SJCRH30 (cell line): ENCODE measurements around the gene TAX1BP3. TPM values are rescaled to one million over a fixed set of nuclear protein-coding genes. Genes with fewer than 3 reads are reported as not detected.

ENCODE experiments used
- DNase-seq, 2 experiments: peaks; one replicate each; pipeline ENCODE4 v3.0.0-alpha.2; 2015 to 2020
- H3K27ac ChIP-seq: fragments of 250-450 bp; sonication (Bioruptor Pico); 2 replicates; pipeline ENCODE4 v1.5.1; 2020; ENCODE audit warnings: mild to moderate bottlenecking, moderate library complexity
- H3K27me3 ChIP-seq: fragments of 250-450 bp; sonication (Bioruptor Pico); 2 replicates; pipeline ENCODE4 v1.5.1; 2020; ENCODE audit warnings: mild to moderate bottlenecking, moderate library complexity
- H3K36me3 ChIP-seq: fragments of 250-450 bp; sonication (Bioruptor Pico); 2 replicates; pipeline ENCODE4 v1.5.1; 2020; ENCODE audit warnings: mild to moderate bottlenecking, moderate library complexity
- H3K4me1 ChIP-seq: fragments of 250-450 bp; sonication (Bioruptor Pico); 2 replicates; pipeline ENCODE4 v1.5.1; 2020; ENCODE audit warnings: mild to moderate bottlenecking, moderate library complexity
- H3K4me3 ChIP-seq: fragments of 250-450 bp; sonication (Bioruptor Pico); 2 replicates; pipeline ENCODE4 v1.5.1; 2020; ENCODE audit warnings: mild to moderate bottlenecking, moderate library complexity
- H3K9me3 ChIP-seq: fragments of 250-450 bp; sonication (Bioruptor Pico); replicated peaks from 2 replicates; pipeline ENCODE4 v1.5.1; 2020; ENCODE audit warnings: mild to moderate bottlenecking, moderate library complexity
- total RNA-seq: library from RNA; depleted of rRNA; stranded (reverse); fragments of >200 nt; shearing (Covaris generic); gene quantifications from 2 replicates; pipeline ENCODE4 v1.2.3, GENCODE V29; 2014

Gene TAX1BP3
- total RNA-seq, 1 experiment from 2014 or later, result 27.6 TPM

DNA sequence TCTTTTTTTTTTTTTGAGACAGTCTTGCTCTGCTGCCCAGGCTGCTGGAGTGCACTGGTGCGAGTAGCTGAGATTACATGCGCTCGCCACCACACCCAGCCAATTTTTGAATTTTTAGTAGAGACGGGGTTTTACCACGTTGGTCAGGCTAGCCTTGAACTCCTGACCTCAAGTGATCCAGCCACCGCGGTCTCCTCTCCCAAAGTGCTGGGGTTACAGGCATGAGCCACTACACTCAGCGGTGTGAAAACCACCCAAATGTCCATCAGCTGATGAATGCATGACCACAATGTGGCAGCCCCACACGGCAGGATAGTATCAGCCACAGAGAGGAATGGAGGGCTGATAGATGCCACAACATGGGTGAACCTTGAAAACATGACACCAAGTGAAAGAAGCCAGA is 25.5 kb upstream of the TAX1BP3 start:
- no peak for DNase-seq
- Histone ChIP-seq H3K4me1 (peaks cover 7% of the 10 kb centered on the region; the same call in 1 of the 2 replicates), H3K27me3 (no peaks in the 10 kb centered on the region), H3K27ac (no peak overlapping the region), H3K9me3 (no peaks in the 10 kb centered on the region), H3K4me3 (no peak overlapping the region), H3K36me3 (no peaks in the 10 kb centered on the region)

DNA sequence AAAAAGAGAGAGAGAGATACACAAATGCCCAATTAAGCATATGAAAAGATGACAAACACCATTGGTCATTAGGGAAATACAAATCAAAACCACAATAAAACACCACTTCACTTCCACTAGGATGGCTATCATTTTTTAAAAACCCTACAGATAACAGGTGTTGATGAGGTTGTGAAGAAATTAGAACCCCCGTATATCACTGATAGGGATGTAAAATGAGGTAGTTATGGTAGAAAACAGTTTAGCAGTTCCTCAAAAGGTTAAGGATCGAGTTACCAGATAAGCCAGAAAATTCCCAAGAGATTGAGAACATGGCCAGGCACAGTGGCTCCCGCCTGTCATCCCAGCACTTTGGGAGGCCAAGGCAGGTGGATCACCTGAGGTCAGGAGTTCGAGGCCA is 24.8 kb upstream of the TAX1BP3 start:
- H3K4me1 ChIP-seq, result peaks cover 7% of the 10 kb centered on the region; the same call in 1 of the 2 replicates
- no peak for DNase-seq
- no peaks in the 10 kb centered on the region for H3K27me3 ChIP-seq
- no peak overlapping the region for H3K27ac ChIP-seq
- H3K36me3 ChIP-seq, result no peaks in the 10 kb centered on the region
- no peak overlapping the region for H3K4me3 ChIP-seq
- no peaks in the 10 kb centered on the region for H3K9me3 ChIP-seq

DNA sequence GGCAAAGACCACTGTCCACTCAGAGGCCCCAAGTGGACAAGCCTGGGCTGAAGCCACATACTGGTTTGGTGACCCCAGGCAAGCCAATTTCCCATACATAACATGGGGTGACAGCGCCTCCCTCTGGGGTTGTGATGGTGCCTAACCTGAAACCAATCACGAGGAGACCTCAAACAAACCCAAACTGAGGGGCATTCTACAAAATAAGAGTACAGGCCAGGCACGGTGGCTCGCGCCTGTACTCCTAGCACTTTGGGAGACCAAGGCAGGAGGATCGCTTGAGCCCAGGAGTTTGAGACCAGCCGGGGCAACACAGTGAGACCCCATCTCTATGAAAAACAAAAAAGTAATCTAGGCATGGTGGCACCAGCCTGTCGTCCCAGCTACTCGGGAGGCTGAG is 24.0 kb upstream of the TAX1BP3 start:
- DNase-seq, result no peak
- H3K9me3 ChIP-seq, result no peaks in the 10 kb centered on the region
- H3K36me3 ChIP-seq, result no peaks in the 10 kb centered on the region
- H3K27ac ChIP-seq, result no peak overlapping the region
- peaks cover 7% of the 10 kb centered on the region; the same call in 1 of the 2 replicates for H3K4me1 ChIP-seq
- H3K4me3 ChIP-seq, result no peak overlapping the region
- H3K27me3 ChIP-seq, result no peaks in the 10 kb centered on the region

DNA sequence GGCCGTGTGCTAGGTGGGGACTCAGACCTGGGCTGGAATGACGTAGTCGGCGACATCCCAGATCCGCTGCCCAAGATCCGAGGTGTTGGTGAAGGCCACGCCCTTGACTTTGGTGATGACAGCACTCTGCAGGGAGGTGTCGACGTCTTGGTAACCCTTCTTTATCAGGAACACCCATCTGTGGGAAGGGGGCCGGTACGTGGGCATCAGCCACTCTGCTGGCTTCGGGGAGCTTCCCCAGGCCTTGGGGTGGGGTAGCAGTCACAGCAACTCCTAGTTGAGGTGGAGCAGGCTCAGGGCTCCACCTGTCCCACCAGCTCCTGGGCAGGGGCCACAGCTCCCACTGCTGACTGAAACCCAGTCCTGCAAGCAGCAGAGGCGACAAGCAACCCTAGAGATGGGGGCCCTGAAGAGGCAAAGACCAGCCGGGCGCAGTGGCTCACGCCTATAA is 23.3 kb upstream of the TAX1BP3 start:
- Histone ChIP-seq H3K27me3 (no peaks in the 10 kb centered on the region), H3K27ac (no peak overlapping the region), H3K4me3 (no peak overlapping the region), H3K9me3 (no peaks in the 10 kb centered on the region), H3K36me3 (no peaks in the 10 kb centered on the region), H3K4me1 (peaks cover 7% of the 10 kb centered on the region; the same call in 1 of the 2 replicates)
- no peak for DNase-seq

DNA sequence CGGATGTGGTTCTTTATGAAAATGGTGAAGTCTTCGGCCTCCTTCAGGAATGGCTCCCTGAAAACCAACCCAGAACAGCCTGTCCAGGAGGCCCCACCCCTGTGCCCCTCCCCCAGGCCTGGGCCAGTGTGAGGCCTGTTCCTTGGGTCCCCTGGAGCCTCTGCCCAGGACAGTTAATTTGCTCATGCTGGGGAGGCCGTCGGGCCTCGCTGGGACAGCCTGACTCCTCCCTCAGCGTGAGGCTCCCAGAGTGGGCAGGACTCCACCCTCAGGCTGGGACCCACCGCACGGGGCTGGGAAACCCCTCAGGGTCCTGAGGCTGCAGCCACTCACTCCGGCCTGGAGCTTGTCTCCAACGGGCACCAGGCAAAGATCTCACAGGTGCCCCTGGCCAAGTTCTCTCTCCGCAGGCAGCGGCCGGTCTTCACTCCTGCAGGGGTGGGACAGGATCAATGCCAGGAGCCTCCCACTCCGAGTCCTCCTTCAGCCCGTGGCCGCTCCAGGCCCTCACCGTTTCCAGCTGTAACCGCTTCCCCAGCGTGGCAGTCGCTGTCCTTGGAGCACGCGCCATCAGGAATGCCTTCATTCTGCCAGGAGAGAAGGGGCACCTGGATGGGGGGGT is 21.8 kb upstream of the TAX1BP3 start:
- H3K27me3 ChIP-seq, result no peaks in the 10 kb centered on the region
- peaks cover 3% of the 10 kb centered on the region; the same call in 1 of the 2 replicates for H3K4me1 ChIP-seq
- H3K36me3 ChIP-seq, result no peaks in the 10 kb centered on the region
- H3K27ac ChIP-seq, result no peak overlapping the region
- no peak for DNase-seq
- H3K4me3 ChIP-seq, result no peak overlapping the region
- no peaks in the 10 kb centered on the region for H3K9me3 ChIP-seq

DNA sequence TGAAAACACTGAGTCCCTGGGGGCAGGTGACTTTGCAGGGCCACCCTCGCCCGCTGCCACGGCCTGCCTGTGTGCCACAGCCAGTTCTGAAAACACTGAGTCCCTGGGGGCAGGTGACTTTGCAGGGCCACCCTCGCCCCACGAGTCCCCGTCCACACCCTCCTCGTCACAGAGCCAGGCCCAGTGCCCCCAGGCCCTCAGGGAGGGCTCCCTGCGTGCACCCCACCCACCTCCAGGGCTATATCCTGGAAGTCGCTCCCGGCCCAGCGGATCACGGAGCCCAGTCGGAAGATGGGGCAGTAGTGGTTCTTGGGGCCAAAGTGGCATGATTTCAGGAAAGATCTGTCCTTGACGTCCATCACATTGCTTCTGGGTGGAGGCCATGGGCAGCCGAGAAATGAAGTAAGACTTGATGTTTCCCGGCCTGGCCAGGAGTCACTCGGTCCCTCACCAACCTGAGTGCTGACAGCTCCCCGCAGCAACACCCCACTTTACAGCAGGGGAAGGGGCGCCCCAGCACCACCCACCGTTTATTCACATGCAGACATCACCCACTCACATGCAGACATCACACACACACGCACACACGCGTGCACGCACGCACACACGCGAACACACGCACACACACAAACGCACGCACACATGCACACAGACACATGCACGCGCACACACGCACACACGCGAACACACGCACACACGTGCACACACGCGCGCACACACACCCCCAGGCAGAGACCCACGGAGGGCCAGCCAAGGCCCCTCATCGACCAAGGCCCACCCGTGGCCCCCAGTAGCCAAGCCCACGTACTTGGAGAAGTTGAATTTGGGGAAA is 21.1 kb upstream of the TAX1BP3 start:
- Histone ChIP-seq H3K4me3 (no peak overlapping the region), H3K27ac (no peak overlapping the region), H3K36me3 (no peaks in the 10 kb centered on the region), H3K4me1 (no peaks in the 10 kb centered on the region; the same call in 1 of the 2 replicates), H3K27me3 (no peaks in the 10 kb centered on the region), H3K9me3 (no peaks in the 10 kb centered on the region)
- DNase-seq, result no peak

DNA sequence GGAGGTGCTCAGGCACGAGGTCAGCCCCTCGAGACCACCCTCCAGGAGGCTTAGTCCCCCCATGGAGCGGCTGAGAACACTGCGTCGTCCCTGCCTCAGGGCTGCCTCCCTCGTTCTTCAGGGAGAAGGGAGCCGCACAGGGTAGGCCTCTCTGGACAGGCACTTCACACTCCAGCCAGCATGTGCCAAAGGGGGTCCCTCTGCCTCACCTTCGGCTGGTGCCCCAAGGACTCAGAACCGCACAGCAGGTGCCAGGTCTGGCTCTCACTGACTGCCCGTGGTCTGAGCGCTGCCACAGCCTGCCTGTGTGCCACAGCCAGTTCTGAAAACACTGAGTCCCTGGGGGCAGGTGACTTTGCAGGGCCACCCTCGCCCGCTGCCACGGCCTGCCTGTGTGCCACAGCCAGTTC is 20.5 kb upstream of the TAX1BP3 start:
- no peaks in the 10 kb centered on the region for H3K27me3 ChIP-seq
- no peaks in the 10 kb centered on the region for H3K4me1 ChIP-seq
- no peak for DNase-seq
- no peaks in the 10 kb centered on the region for H3K36me3 ChIP-seq
- no peak overlapping the region for H3K27ac ChIP-seq
- no peak overlapping the region for H3K4me3 ChIP-seq
- H3K9me3 ChIP-seq, result no peaks in the 10 kb centered on the region

DNA sequence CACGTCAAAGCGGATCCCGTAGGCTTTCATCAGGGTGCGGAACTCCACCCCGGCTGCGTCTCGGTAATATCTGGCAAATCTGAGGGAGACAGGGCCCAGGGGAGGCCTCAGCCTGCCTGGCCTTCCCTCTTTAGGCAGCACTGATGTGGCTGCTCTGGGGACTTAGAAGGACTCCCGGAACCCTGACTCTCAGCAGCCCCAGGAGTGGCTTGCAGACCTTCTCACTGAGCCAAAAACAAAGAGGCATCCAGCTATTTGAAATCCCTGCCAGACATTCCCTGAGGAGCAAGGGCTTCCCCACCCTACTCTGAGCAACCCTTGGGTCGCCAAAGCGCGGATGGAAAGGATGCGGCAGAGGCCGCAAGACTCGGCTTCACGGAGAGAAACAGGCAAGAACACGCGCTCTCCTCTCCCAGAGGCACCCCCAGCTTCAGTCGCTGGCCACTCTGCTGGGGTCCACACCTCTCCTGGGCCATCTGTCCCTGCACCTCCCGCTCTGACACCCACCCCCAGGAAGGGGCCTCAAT is 19.7 kb upstream of the TAX1BP3 start:
- H3K27ac ChIP-seq, result no peak overlapping the region
- H3K4me3 ChIP-seq, result no peak overlapping the region
- peak in 1 of 2 experiments; percentile 43 for DNase-seq
- H3K4me1 ChIP-seq, result no peaks in the 10 kb centered on the region
- H3K9me3 ChIP-seq, result no peaks in the 10 kb centered on the region
- H3K36me3 ChIP-seq, result no peaks in the 10 kb centered on the region
- no peaks in the 10 kb centered on the region for H3K27me3 ChIP-seq

DNA sequence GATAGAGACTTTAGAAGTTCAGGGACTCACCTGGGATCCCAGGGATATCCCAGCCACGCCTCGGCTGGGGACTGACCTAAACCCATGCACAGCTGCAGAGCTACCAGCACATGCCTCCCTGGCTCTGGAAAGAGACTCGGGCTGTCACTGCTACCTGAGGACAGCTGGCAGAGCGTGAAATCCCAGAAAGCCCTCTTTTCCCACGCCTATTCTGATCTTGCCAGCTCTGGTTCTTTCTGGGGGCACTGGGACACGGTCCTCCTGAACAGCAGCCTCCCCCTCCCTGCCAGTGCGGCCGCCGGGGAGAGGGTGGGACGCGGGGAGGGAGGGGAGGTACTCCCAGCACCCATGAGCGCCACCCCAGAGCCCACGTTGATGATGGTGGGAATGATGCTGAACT is 16.8 kb upstream of the TAX1BP3 start:
- H3K4me1 ChIP-seq, result no peaks in the 10 kb centered on the region
- H3K4me3 ChIP-seq, result no peak overlapping the region
- H3K27ac ChIP-seq, result no peak overlapping the region
- DNase-seq, result peak; percentile 42 to 69
- no peaks in the 10 kb centered on the region for H3K9me3 ChIP-seq
- H3K36me3 ChIP-seq, result no peaks in the 10 kb centered on the region
- no peaks in the 10 kb centered on the region for H3K27me3 ChIP-seq

DNA sequence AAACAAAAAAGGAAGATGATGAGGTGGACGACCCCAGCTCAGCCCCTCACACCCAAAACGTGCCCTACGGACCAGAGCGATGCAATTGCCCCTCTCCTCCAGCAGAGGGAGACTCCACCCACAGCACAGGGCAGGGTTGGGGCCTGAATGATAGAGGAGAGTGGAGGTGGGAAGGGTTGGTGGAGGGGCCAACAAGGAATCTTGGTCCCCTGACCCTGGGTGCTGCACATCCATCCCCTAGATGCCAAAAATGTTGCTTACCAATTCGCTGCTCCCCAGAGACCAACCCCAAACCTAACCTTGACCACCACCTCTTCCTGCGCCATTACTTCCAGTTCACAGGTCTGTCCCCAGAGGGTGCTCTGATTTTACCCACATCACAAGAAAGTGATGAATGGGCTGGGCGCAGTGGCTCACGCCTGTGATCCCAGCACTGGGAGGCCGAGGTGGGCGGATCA is 14.7 kb upstream of the TAX1BP3 start:
- Histone ChIP-seq H3K27ac (no peak overlapping the region), H3K9me3 (no peaks in the 10 kb centered on the region), H3K4me3 (no peak overlapping the region), H3K36me3 (no peaks in the 10 kb centered on the region), H3K27me3 (no peaks in the 10 kb centered on the region), H3K4me1 (no peaks in the 10 kb centered on the region)
- DNase-seq, result peak; percentile 33 to 63

DNA sequence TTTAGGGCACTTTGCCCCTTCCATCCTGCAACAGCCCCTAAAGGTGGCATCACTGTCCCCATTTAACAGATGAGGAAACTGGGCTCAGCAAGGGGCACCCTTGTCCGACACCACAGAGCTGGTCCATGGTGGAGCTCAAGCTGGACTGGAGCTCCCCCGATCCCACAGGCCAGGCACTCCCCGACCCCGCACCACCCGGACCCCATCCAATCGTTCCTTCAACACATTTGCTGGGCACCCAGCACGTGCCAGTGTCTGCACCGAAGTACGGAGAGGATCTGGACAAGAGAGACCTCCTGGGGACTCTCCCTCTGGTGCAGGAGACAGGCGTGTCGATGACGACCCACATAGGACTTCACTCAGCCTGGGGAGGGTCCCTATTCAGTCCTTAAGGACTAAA is 13.7 kb upstream of the TAX1BP3 start:
- DNase-seq, result no peak
- Histone ChIP-seq H3K4me3 (no peak overlapping the region), H3K36me3 (no peaks in the 10 kb centered on the region), H3K27me3 (no peaks in the 10 kb centered on the region), H3K9me3 (no peaks in the 10 kb centered on the region), H3K4me1 (no peaks in the 10 kb centered on the region), H3K27ac (no peak overlapping the region)

DNA sequence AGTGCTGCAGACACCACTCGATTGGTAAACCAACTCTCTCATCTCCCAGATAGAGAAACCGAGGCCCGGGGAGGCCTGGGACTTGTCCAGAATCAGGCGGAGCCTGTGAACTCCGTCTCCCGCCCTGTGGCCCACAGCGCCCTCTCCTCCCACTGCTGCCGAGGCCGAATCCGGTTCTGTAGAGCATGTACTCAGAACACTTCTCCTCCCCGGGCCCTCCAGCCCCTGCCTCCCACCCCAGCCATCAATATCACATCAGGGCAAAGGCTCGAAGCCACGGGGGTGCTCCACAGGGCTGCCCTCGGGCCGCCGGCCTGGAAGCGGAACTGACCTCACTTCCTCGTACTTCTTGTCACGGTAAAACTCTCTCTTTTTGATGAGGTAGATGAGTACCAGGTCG is 13.2 kb upstream of the TAX1BP3 start:
- no peak overlapping the region for H3K4me3 ChIP-seq
- DNase-seq, result no peak

DNA sequence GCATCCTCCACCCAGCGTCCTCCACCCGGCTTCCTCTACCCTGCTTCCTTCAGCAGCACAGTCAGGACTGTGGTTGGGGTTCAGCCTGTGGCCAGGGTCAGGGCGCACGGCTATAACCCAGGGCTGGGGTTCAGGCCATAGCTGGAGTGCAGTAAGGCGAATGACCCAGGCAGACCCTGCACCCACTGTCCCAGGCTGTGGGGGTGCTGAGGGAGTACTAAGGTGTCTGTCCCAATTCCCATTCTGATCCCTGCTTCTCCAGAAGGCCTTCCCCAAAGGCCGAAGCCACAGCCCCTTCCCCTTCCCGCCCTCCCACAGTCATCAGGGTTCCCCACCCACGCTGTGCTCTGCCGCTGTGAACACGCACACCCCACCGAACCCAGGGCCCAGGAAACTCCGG is 12.7 kb upstream of the TAX1BP3 start:
- no peaks in the 10 kb centered on the region for H3K36me3 ChIP-seq
- no peak for DNase-seq
- no peaks in the 10 kb centered on the region for H3K4me1 ChIP-seq
- no peaks in the 10 kb centered on the region for H3K27me3 ChIP-seq
- no peak overlapping the region for H3K27ac ChIP-seq
- H3K9me3 ChIP-seq, result no peaks in the 10 kb centered on the region
- H3K4me3 ChIP-seq, result no peak overlapping the region

More for the DNA sequence above, 13.2 kb upstream of the TAX1BP3 start:
- Histone ChIP-seq H3K36me3 (no peaks in the 10 kb centered on the region), H3K4me1 (no peaks in the 10 kb centered on the region), H3K9me3 (no peaks in the 10 kb centered on the region), H3K27ac (no peak overlapping the region), H3K27me3 (no peaks in the 10 kb centered on the region)

DNA sequence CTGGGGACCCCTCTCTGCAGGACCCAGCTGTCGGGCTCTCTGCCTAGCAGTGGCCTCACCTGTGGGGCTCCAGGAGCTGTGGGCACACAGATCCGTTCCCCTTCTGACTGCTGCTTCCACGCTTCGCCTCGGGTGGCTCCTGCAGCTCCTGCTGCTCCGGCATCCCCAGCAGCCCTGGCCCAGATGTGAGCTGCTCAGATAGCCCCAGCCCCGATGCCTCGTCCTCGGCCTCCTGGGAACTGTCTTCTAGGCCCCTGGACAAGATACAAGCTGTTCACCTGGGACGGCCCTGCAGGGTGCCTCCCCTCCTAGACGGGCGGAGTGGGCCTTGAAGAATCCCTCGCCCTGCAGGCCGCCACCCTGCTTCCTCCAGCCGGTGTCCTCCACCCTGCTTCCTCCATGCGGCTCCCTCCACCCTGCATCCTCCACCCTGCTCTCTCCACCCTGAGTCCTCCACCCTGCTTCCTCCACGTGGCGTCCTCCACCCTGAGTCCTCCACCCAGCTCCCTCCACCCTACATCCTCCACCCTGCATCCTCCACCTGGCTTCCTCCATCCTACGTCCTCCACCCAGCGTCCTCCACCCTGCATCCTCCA is 11.3 kb upstream of the TAX1BP3 start:
- no peak overlapping the region for H3K27ac ChIP-seq
- H3K27me3 ChIP-seq, result no peaks in the 10 kb centered on the region
- H3K9me3 ChIP-seq, result no peaks in the 10 kb centered on the region
- DNase-seq, result no peak
- no peaks in the 10 kb centered on the region for H3K4me1 ChIP-seq
- H3K36me3 ChIP-seq, result no peaks in the 10 kb centered on the region
- no peak overlapping the region for H3K4me3 ChIP-seq
